PC-9 (cell line): Measurements from ENCODE around the gene ADCY4.

Experiments
- CTCF ChIP-seq: fragments of 200-600 bp; sonication (generic); conservative IDR thresholded peaks from 2 replicates; pipeline ENCODE4 v1.6.1; 2017; ENCODE audit warnings: mixed run types, antibody characterized with exemption, mild to moderate bottlenecking, moderate library complexity
- EZH2 ChIP-seq: fragments of 200-600 bp; sonication (generic); IDR thresholded peaks from 2 replicates; pipeline ENCODE4 v1.8.0; 2017; ENCODE audit warnings: antibody characterized with exemption, low read depth

- no peak for TF ChIP-seq CTCF
- no peak for TF ChIP-seq EZH2
Observed at GRCh38 chr14:24368212-24368561, 33.3 kb upstream of the ADCY4 start.
